ENCODE results near the gene ZNF394.

DNA sequence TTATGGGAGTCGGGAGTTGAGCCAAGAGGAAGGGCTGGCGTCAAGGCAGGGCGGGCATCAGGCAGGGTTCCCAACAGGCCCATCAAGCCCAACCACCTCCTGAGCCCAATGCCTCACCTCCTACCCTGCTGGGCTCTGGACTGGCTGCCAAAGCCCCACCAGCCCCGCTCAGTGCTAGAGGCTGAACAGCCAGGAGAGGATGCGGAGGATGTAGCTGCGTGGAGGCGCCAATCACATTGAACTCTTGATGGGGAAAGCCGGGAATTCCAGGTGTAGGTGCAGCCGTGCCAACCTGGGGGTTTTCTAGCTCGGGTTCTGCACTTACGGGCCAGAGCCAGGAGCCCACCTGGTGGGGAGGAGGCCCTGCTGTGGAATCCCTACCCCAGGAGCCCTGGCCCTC lies 47.0 kb downstream of the ZNF394 start:
- TF ChIP-seq CTCF (IDR thresholded peaks at IDR 0.05; ENCODE audit: insufficient read depth, low read length, poor library complexity, severe bottlenecking): no peak
- TF ChIP-seq EZH2phosphoT487 (conservative IDR thresholded peaks at IDR 0.05; ENCODE audit: low read length): no peak

All from SU-DHL-6 (cell line).